GM12892 (cell line): Measurements from ENCODE around the gene NEK10.

Experiments
- POLR2A ChIP-seq: IDR thresholded peaks from 2 replicates; pipeline ENCODE4 v1.6.1; 2011; ENCODE audit warnings: low read depth, low read length, control low read depth
- POLR2AphosphoS5 ChIP-seq: IDR thresholded peaks from 2 replicates; pipeline ENCODE4 v1.6.1; 2011; ENCODE audit warnings: low read depth, low read length, control low read depth

DNA sequence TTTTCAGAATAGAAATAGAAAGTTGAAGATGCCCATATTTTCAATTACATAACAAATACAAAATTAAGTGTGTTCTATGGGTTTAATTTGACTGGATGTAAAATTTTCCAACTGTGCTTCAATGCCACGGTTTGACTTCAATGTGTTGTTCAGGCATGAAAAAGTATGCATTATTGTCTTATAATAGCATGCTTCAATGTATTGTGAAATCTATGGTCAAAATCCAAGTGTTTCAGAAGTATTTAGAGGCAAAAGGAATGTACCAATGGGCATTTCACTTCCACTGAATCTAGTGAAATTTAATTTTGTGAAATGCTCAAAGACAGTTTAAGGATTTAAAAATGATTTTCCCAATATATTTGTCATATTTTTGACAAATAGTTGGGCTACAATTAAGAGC lies 16.0 kb downstream of the NEK10 start:
- TF ChIP-seq POLR2A (no peak), POLR2AphosphoS5 (no peak)
